VCaP (cell line): ENCODE data around the gene PSEN2.

Experiments used
- H3K27ac ChIP-seq: fragments of 450-650 bp; 2 replicates; pipeline ENCODE4 v1.5.1; 2017
- TF ChIP-seq, protein P1 (sequence below): fragments of 450-650 bp; conservative IDR thresholded peaks from 2 replicates; pipeline ENCODE4 v1.5.1; 2017; ENCODE audit warnings: mild to moderate bottlenecking, moderate library complexity

PSEN2 gene

GRCh38 chr1:226870401-226871279 lies at the start of gene PSEN2:
Gene PSEN2, plus strand, starts transcription at chr1:226870616. Its CDS starts 11,292 bp downstream, at chr1:226881908.
- H3K27ac ChIP-seq = peak within 1 kb of the TSS; percentile 91

DNA sequence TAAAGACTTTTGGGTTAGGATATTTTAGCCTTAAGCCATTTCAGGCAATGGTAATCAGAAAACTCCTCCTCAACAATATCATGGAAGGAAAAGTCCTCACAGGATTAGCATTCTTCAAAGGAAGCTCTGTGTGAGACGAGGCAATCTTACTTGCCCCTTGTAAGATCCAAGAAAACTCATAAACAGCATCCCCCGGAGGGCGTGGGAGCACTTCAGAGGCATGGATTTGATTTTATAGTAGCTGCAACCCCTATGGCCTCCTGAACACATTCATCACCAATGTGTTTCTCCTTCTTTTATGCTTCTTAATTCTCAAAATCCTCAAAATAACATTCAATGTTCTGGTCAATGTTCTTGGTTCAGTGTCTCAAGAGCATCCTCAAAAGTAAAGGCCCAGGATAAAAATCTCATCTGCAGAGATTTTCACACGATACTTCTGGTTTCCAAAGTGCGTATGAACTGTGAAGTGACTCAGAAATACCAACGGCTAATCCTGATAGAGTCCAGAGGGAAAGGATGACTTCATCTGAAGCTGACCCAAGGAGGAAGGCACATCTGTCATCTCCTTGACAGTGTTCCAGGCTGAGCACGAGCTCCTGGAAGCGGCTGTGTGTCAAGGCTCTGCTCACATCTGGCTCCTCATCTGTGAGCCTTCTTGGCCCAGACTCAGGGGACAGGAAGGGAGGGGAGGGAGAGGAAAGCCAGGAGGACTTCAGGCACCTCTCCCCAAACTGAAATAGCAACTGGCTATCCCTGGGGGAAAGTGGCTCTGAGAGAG lies 49.3 kb upstream of the PSEN2 start:
- TF ChIP-seq, protein P1, sequence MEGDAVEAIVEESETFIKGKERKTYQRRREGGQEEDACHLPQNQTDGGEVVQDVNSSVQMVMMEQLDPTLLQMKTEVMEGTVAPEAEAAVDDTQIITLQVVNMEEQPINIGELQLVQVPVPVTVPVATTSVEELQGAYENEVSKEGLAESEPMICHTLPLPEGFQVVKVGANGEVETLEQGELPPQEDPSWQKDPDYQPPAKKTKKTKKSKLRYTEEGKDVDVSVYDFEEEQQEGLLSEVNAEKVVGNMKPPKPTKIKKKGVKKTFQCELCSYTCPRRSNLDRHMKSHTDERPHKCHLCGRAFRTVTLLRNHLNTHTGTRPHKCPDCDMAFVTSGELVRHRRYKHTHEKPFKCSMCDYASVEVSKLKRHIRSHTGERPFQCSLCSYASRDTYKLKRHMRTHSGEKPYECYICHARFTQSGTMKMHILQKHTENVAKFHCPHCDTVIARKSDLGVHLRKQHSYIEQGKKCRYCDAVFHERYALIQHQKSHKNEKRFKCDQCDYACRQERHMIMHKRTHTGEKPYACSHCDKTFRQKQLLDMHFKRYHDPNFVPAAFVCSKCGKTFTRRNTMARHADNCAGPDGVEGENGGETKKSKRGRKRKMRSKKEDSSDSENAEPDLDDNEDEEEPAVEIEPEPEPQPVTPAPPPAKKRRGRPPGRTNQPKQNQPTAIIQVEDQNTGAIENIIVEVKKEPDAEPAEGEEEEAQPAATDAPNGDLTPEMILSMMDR = no peak
- H3K27ac ChIP-seq = no peak overlapping the region

More at GRCh38 chr1:226870401-226871279, at the start of gene PSEN2:
- TF ChIP-seq, protein P1 = peak; percentile 27; the same call in 1 of the 2 replicates

DNA sequence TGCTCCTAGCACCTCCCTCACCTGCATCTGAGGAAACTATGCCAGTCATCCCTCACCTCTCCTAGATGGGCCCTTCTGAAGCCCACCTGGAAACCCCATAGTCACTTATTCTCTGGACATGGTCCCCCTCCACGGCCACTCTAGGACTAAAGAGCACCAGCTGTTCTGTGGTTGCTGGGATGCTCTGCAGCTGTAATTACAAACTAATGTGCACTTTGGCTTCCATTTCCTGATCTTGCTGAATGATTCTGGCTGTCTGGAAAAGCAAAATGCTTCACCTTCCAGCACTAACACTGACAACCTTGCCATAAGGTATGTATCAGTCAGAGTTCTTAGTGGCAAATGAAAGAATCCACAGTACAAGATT lies 48.7 kb upstream of the PSEN2 start:
- no peak overlapping the region for H3K27ac ChIP-seq
- TF ChIP-seq, protein P1 = no peak

- H3K27ac ChIP-seq = no peak overlapping the region
- TF ChIP-seq, protein P1 = no peak
Observed at GRCh38 chr1:226823643-226824042, 46.8 kb upstream of the PSEN2 start.

DNA sequence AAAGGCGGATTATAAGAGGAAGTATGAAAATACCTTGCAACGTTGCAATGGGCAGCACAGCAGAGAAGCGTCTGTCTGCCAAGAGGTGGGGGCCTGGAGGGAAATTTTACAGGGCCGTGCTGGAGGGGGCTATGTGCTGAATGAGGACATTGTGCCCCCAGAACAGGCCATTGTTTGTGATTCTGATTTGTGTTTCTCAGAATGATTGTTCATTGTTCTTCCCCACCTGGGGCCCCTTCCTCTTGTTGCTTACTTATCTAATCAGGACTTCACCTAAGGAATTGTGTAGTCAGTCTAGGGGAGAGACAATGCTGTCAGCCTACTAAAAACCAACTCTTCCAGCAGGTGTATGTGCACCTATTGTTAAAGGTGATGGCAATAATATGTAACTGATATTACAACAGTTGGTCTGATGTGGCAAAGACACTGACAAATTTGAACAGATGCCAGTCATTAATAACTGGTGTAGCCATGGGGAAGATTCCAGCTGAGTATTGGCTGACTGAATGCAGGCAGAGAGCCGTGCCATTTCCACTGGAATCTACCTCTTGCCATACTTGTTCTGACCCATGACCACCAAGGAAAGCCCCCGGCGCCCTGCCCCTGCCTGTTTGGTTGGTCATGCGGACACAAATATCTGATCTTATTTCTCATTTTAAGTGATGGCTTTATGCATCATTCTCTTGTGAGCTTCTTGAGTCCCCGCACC lies 45.2 kb upstream of the PSEN2 start:
- TF ChIP-seq, protein P1 = no peak

DNA sequence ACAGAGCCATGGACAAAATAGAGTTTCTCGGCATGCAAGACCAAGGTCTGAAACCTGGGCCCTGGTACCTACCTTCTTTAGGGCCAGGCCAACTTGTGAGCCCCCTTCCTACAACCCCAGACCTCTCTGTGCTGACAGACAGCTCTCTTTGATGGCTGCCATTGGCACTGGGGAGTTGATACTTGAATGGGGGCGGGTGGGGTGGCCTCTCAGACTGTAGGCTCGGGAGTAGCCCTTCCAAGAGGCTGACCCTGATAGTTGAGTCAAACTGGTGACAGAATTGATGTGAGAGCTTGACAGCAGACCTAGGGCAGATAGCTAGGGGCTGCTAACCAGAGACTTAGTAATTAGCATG lies 44.7 kb upstream of the PSEN2 start:
- TF ChIP-seq, protein P1 = no peak

More for the DNA sequence above, 45.2 kb upstream of the PSEN2 start:
- no peak overlapping the region for H3K27ac ChIP-seq

More for the DNA sequence above, 44.7 kb upstream of the PSEN2 start:
- no peak overlapping the region for H3K27ac ChIP-seq
